H9 (cell line): ENCODE measurements around the gene CACNA1H. TPM values are rescaled to one million over a fixed set of nuclear protein-coding genes. Genes with fewer than 3 reads are reported as not detected.

Experiments
- DNase-seq: peaks from one replicate; pipeline ENCODE4 v3.0.0-alpha.2; 2017
- H2AFZ ChIP-seq: one replicate; pipeline ENCODE4 v1.6.1; 2013; ENCODE audit warnings: mild to moderate bottlenecking, low read length, control low read depth, moderate library complexity
- H2AK5ac ChIP-seq: 2 replicates; pipeline ENCODE4 v1.6.1; 2013; ENCODE audit warnings: low read length, control low read depth, mixed read lengths; ENCODE audit not compliant: insufficient read length
- H2BK120ac ChIP-seq: one replicate; pipeline ENCODE4 v1.6.1; 2013; ENCODE audit warnings: low read depth, mild to moderate bottlenecking, low read length, control low read depth, inconsistent platforms; ENCODE audit not compliant: poor library complexity, severe bottlenecking
- H2BK12ac ChIP-seq: 2 replicates; pipeline ENCODE4 v1.6.1; 2013; ENCODE audit warnings: low read length, control low read depth, mixed read lengths, low read depth; ENCODE audit not compliant: insufficient read length
- H2BK15ac ChIP-seq: 2 replicates; pipeline ENCODE4 v1.6.1; 2013; ENCODE audit warnings: low read depth, low read length, control low read depth
- H2BK20ac ChIP-seq: one replicate; pipeline ENCODE4 v1.6.1; 2013; ENCODE audit warnings: low read depth, mild to moderate bottlenecking, low read length, control low read depth, inconsistent platforms; ENCODE audit not compliant: poor library complexity, severe bottlenecking
- H2BK5ac ChIP-seq: 2 replicates; pipeline ENCODE4 v1.6.1; 2013; ENCODE audit warnings: low read length, control low read depth, mixed read lengths; ENCODE audit not compliant: insufficient read length
- H3K14ac ChIP-seq: 2 replicates; pipeline ENCODE4 v1.6.1; 2013; ENCODE audit warnings: low read length, control low read depth; ENCODE audit not compliant: insufficient read depth
- H3K18ac ChIP-seq: 2 replicates; pipeline ENCODE4 v1.6.1; 2013; ENCODE audit warnings: low read depth, mild to moderate bottlenecking, mixed read lengths, low read length, control low read depth; ENCODE audit not compliant: insufficient read length
- H3K23ac ChIP-seq: 2 replicates; pipeline ENCODE4 v1.6.1; 2013; ENCODE audit warnings: low read length, control low read depth, mixed read lengths, low read depth; ENCODE audit not compliant: insufficient read length
- H3K23me2 ChIP-seq: 2 replicates; pipeline ENCODE4 v1.6.1; 2013; ENCODE audit warnings: low read depth, mild to moderate bottlenecking, mixed read lengths, low read length, control low read depth; ENCODE audit not compliant: insufficient read length, poor library complexity, severe bottlenecking
- H3K27ac ChIP-seq: 2 replicates; pipeline ENCODE4 v1.5.1; 2013; ENCODE audit warnings: low read length, control low read depth, mixed read lengths, low read depth; ENCODE audit not compliant: insufficient read length
- H3K27me3 ChIP-seq: 2 replicates; pipeline ENCODE4 v1.6.1; 2013; ENCODE audit warnings: low read length, control low read depth, inconsistent platforms; ENCODE audit not compliant: insufficient read depth
- H3K4ac ChIP-seq: 2 replicates; pipeline ENCODE4 v1.6.1; 2013; ENCODE audit warnings: low read depth, mild to moderate bottlenecking, control low read depth, inconsistent platforms, low read length, moderate library complexity
- H3K4me1 ChIP-seq: 2 replicates; pipeline ENCODE4 v1.6.1; 2013; ENCODE audit warnings: low read length, control low read depth, inconsistent platforms; ENCODE audit not compliant: insufficient read depth
- H3K4me2 ChIP-seq: 2 replicates; pipeline ENCODE4 v1.6.1; 2013; ENCODE audit warnings: low read length, control low read depth, mixed read lengths; ENCODE audit not compliant: insufficient read length, insufficient read depth
- H3K56ac ChIP-seq: 2 replicates; pipeline ENCODE4 v1.6.1; 2013; ENCODE audit warnings: low read depth, mild to moderate bottlenecking, mixed read lengths, low read length, control low read depth; ENCODE audit not compliant: insufficient read length
- H3K79me1 ChIP-seq: 2 replicates; pipeline ENCODE4 v1.6.1; 2013; ENCODE audit warnings: low read depth, mild to moderate bottlenecking, moderate library complexity, low read length, control low read depth, inconsistent platforms; ENCODE audit not compliant: insufficient read depth, poor library complexity, severe bottlenecking
- H3K79me2 ChIP-seq: 2 replicates; pipeline ENCODE4 v1.6.1; 2013; ENCODE audit warnings: low read length, control low read depth, inconsistent platforms; ENCODE audit not compliant: insufficient read depth
- H3K9ac ChIP-seq: 2 replicates; pipeline ENCODE4 v1.6.1; 2013; ENCODE audit warnings: low read length, control low read depth, mixed read lengths; ENCODE audit not compliant: insufficient read length; ENCODE audit errors: extremely low read depth
- H3K9me3 ChIP-seq: one replicate; pipeline ENCODE4 v1.6.1; 2013; ENCODE audit warnings: low read depth, low read length, inconsistent platforms; ENCODE audit not compliant: control insufficient read depth
- H3T11ph ChIP-seq: one replicate; pipeline ENCODE4 v1.6.1; 2013; ENCODE audit warnings: mild to moderate bottlenecking, low read length, control low read depth, inconsistent platforms
- H4K20me1 ChIP-seq: one replicate; pipeline ENCODE4 v1.6.1; 2013; ENCODE audit not compliant: control insufficient read depth, insufficient read length, insufficient read depth
- H4K5ac ChIP-seq: 2 replicates; pipeline ENCODE4 v1.6.1; 2013; ENCODE audit warnings: low read depth, mild to moderate bottlenecking, mixed read lengths, low read length, control low read depth; ENCODE audit not compliant: insufficient read length
- H4K8ac ChIP-seq: replicated peaks from 2 replicates; pipeline ENCODE4 v1.6.1; 2013; ENCODE audit warnings: low read length, control low read depth, mixed read lengths, low read depth; ENCODE audit not compliant: insufficient read length
- H4K91ac ChIP-seq: 2 replicates; pipeline ENCODE4 v1.6.1; 2013; ENCODE audit warnings: low read depth, mild to moderate bottlenecking, moderate library complexity, mixed read lengths, low read length, control low read depth; ENCODE audit not compliant: insufficient read length
- H3K27ac Mint-ChIP-seq, 3 experiments: 2 replicates in 2 of 3; 3 replicates in 1 of 3; pipeline ENCODE4 v1.8.0; 2020 to 2021; ENCODE audit warnings: mixed read lengths in 3 of 3, mild to moderate bottlenecking in 1 of 3, moderate library complexity in 1 of 3
- H3K27me3 Mint-ChIP-seq: 2 replicates; pipeline ENCODE4 v1.8.0; 2021; ENCODE audit warnings: low read depth, mild to moderate bottlenecking, moderate library complexity, mixed read lengths
- H3K36me3 Mint-ChIP-seq, 3 experiments: 2 replicates in 2 of 3; 3 replicates in 1 of 3; pipeline ENCODE4 v1.8.0; 2020 to 2021; ENCODE audit warnings: low read depth in 3 of 3, mixed read lengths in 3 of 3; ENCODE audit not compliant: insufficient read depth in 1 of 3
- H3K4me1 Mint-ChIP-seq, 2 experiments: 2 replicates each; pipeline ENCODE4 v1.8.0; 2020; ENCODE audit warnings: mixed read lengths in 2 of 2
- H3K4me3 Mint-ChIP-seq, 2 experiments: 2 replicates in 1 of 2; 3 replicates in 1 of 2; pipeline ENCODE4 v1.8.0; 2020 to 2021; ENCODE audit warnings: mild to moderate bottlenecking in 2 of 2, mixed read lengths in 2 of 2, moderate library complexity in 1 of 2
- H3K9me3 Mint-ChIP-seq, 2 experiments: 2 replicates in 1 of 2; 3 replicates in 1 of 2; pipeline ENCODE4 v1.8.0; 2020; ENCODE audit warnings: mild to moderate bottlenecking in 2 of 2, mixed read lengths in 2 of 2, moderate library complexity in 1 of 2
- CTCF ChIP-seq: fragments of 200-600 bp; sonication (generic); conservative IDR thresholded peaks from 3 replicates; pipeline ENCODE4 v1.8.0; 2021; ENCODE audit warnings: antibody characterized with exemption, mild to moderate bottlenecking
- WGBS: extraction: QIAGEN DNeasy Blood & Tissue Kit; methylation state at CpG from one replicate; pipeline ENCODE4 v1.1.7; 2013; ENCODE audit warnings: missing lambda C conversion rate, low lambda C conversion rate, mixed read lengths; ENCODE audit not compliant: insufficient read length; ENCODE audit errors: extremely low coverage; 5-methylcytosine and 5-hydroxymethylcytosine counted together
- total RNA-seq: library from RNA; stranded (reverse); gene quantifications from 2 replicates; pipeline ENCODE4 v1.2.1, GENCODE V29; 2021

The CACNA1H gene
- total RNA-seq, 1 experiment from 2014 or later, result 43.3 TPM

GRCh38 chr16:1126044-1126443 is 26.9 kb upstream of the CACNA1H start:
- Histone ChIP-seq H4K91ac (no peak overlapping the region), H4K5ac (no peak overlapping the region), H3T11ph (no peak overlapping the region), H3K4ac (no peak overlapping the region), H3K4me2 (no peak overlapping the region), H3K9me3 (no peaks in the 10 kb centered on the region), H2AK5ac (no peak overlapping the region), H3K27me3 (no peaks in the 10 kb centered on the region), H4K20me1 (no peaks in the 10 kb centered on the region), H2BK5ac (no peak overlapping the region), H2BK20ac (no peak overlapping the region), H4K8ac (no peak overlapping the region), H2BK12ac (no peak overlapping the region), H2BK15ac (no peak overlapping the region), H3K27ac (no peak overlapping the region), H3K23ac (no peak overlapping the region), H3K79me2 (no peaks in the 10 kb centered on the region), H3K9ac (no peak overlapping the region), H3K79me1 (no peaks in the 10 kb centered on the region), H3K4me1 (no peaks in the 10 kb centered on the region), H2BK120ac (no peak overlapping the region), H3K56ac (no peak overlapping the region), H3K18ac (no peak overlapping the region), H3K23me2 (no peaks in the 10 kb centered on the region), H2AFZ (no peak overlapping the region), H3K14ac (no peak overlapping the region)
- Mint-ChIP-seq H3K27me3 (peaks cover 2% of the 10 kb centered on the region; the same call in 1 of the 2 replicates), H3K27ac (no peak overlapping the region), H3K4me3 (peak overlapping the region in 1 of 2 experiments; percentile 32; a peak in 1 of 5 replicates), H3K9me3 (no peaks in the 10 kb centered on the region), H3K36me3 (no peaks in the 10 kb centered on the region), H3K4me1 (peaks cover 0 to 7% of the 10 kb centered on the region in 2 experiments; a peak in 1 of 4 replicates)
- no peak for TF ChIP-seq CTCF
- no peak for DNase-seq
- no CpG with 5 or more reads among the region's 17 CpGs for WGBS
